ENCODE data around the gene PLAAT2. TPM values are rescaled to one million over a fixed set of nuclear protein-coding genes. Genes with fewer than 3 reads are reported as not detected.
A peak's percentile ranks its signal among the peaks of the same experiment; 100 is the strongest.

The PLAAT2 gene
- total and polyA plus RNA-seq, 2 of the 13 experiments (the other 11 are each of a cell fraction or from before 2014, with no cell fraction given) = 0.22 TPM; not detected in 1

GRCh38 chr11:63603180-63603518 lies 40.0 kb upstream of the PLAAT2 start (continued):
- TF ChIP-seq AKNA (CRISPR knock-in tag; IDR thresholded peaks at IDR 0.05; ENCODE audit: borderline replicate concordance) (no peak), HOXA5 (CRISPR knock-in tag; IDR thresholded peaks at IDR 0.05) (no peak), MIXL1 (CRISPR knock-in tag; IDR thresholded peaks at IDR 0.05) (peak; percentile 41; the same call in 1 of the 2 replicates), ZNF644 (CRISPR knock-in tag; IDR thresholded peaks at IDR 0.05; ENCODE audit: low read depth) (peak; percentile 89), ZNF143 (CRISPR knock-in tag; IDR thresholded peaks at IDR 0.05) (no peak), ZNF274 (CRISPR knock-in tag; IDR thresholded peaks at IDR 0.05) (no peak), RFXAP (CRISPR knock-in tag; IDR thresholded peaks at IDR 0.05; ENCODE audit: borderline replicate concordance) (no peak), TBP (CRISPR knock-in tag; IDR thresholded peaks at IDR 0.05) (no peak), PPARG (CRISPR knock-in tag; conservative IDR thresholded peaks at IDR 0.05) (peak; percentile 85), ZFP1 (CRISPR knock-in tag; IDR thresholded peaks at IDR 0.05) (no peak), KDM5B (CRISPR knock-in tag; IDR thresholded peaks at IDR 0.05; ENCODE audit: borderline replicate concordance) (no peak), KLF9 (CRISPR knock-in tag; IDR thresholded peaks at IDR 0.05; ENCODE audit: low read depth) (no peak), MXI1 (IDR thresholded peaks at IDR 0.05; ENCODE audit: borderline replicate concordance, low read depth, low read length) (no peak; the same call in 2 of the 3 replicates), NR0B2 (CRISPR knock-in tag; IDR thresholded peaks at IDR 0.05) (no peak), KLF15 (CRISPR knock-in tag; IDR thresholded peaks at IDR 0.05; ENCODE audit: borderline replicate concordance) (no peak), ZNF75D (CRISPR knock-in tag; IDR thresholded peaks at IDR 0.05; ENCODE audit: borderline replicate concordance) (no peak), RARA (CRISPR knock-in tag; IDR thresholded peaks at IDR 0.05) (peak; percentile 89), ATRX (CRISPR knock-in tag; IDR thresholded peaks at IDR 0.05; ENCODE audit: borderline replicate concordance) (no peak), POGK (CRISPR knock-in tag; conservative IDR thresholded peaks at IDR 0.05) (no peak), PHB2 (IDR thresholded peaks at IDR 0.05; ENCODE audit: partially characterized antibody) (no peak), MTF1 (CRISPR knock-in tag; IDR thresholded peaks at IDR 0.05) (no peak), FOXO1 (CRISPR knock-in tag; IDR thresholded peaks at IDR 0.05) (0 out of 2 replicates have a peak, but pooled peaks have one; percentile 65)
- TF ChIP-seq, protein P1, sequence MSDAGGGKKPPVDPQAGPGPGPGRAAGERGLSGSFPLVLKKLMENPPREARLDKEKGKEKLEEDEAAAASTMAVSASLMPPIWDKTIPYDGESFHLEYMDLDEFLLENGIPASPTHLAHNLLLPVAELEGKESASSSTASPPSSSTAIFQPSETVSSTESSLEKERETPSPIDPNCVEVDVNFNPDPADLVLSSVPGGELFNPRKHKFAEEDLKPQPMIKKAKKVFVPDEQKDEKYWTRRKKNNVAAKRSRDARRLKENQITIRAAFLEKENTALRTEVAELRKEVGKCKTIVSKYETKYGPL (CRISPR knock-in tag; IDR thresholded peaks at IDR 0.05) = no peak
- TF ChIP-seq, protein P2, sequence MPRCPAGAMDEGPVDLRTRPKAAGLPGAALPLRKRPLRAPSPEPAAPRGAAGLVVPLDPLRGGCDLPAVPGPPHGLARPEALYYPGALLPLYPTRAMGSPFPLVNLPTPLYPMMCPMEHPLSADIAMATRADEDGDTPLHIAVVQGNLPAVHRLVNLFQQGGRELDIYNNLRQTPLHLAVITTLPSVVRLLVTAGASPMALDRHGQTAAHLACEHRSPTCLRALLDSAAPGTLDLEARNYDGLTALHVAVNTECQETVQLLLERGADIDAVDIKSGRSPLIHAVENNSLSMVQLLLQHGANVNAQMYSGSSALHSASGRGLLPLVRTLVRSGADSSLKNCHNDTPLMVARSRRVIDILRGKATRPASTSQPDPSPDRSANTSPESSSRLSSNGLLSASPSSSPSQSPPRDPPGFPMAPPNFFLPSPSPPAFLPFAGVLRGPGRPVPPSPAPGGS (CRISPR knock-in tag; IDR thresholded peaks at IDR 0.05) = no peak
